HL-60 (cell line): ENCODE measurements around the gene PTPRT.

Experiments
- DNase-seq, 2 experiments: peaks; one replicate each; pipeline ENCODE4 v3.0.0-alpha.2; 2010 to 2020; ENCODE audit warnings: low read depth in 1 of 2, low spot score in 1 of 2
- H3K27ac ChIP-seq: fragments of 250-450 bp; sonication (Bioruptor Pico); replicated peaks from 2 replicates; pipeline ENCODE4 v1.5.1; 2020; ENCODE audit warnings: mild to moderate bottlenecking, moderate library complexity
- H3K27me3 ChIP-seq: fragments of 250-450 bp; sonication (Bioruptor Pico); 2 replicates; pipeline ENCODE4 v1.5.1; 2021; ENCODE audit warnings: mild to moderate bottlenecking, moderate library complexity; ENCODE audit not compliant: insufficient read depth, poor library complexity, severe bottlenecking
- H3K4me3 ChIP-seq: replicated peaks from 2 replicates; pipeline ENCODE4 v1.5.1; 2011; ENCODE audit warnings: mild to moderate bottlenecking, control low read depth, low read length; ENCODE audit not compliant: insufficient read depth
- GABPA ChIP-seq: IDR thresholded peaks from 2 replicates; pipeline ENCODE4 v1.6.1; 2012; ENCODE audit warnings: low read depth
- POLR2AphosphoS5 ChIP-seq: IDR thresholded peaks from 2 replicates; pipeline ENCODE4 v1.6.1; 2012; ENCODE audit warnings: low read depth
- REST ChIP-seq: IDR thresholded peaks from 2 replicates; pipeline ENCODE4 v1.6.1; 2012; ENCODE audit warnings: low read depth; ENCODE audit not compliant: insufficient replicate concordance
- SPI1 ChIP-seq: IDR thresholded peaks from 2 replicates; pipeline ENCODE4 v1.6.1; 2012; ENCODE audit warnings: low read depth, mild to moderate bottlenecking, borderline replicate concordance
- TF ChIP-seq, protein P1 (sequence below): IDR thresholded peaks from one replicate; pipeline ENCODE4 v1.5.1; 2011; ENCODE audit warnings: low read length, control low read depth, inconsistent platforms; ENCODE audit not compliant: insufficient read depth

PTPRT gene

GRCh38 chr20:42996141-42996540 is 193.6 kb downstream of the PTPRT start:
- Histone ChIP-seq H3K4me3 (no peak overlapping the region), H3K27ac (no peak overlapping the region), H3K27me3 (no peaks in the 10 kb centered on the region)
- DNase-seq = no peak
- no peak for TF ChIP-seq SPI1
- no peak for TF ChIP-seq POLR2AphosphoS5
- TF ChIP-seq GABPA = no peak
- TF ChIP-seq, protein P1, sequence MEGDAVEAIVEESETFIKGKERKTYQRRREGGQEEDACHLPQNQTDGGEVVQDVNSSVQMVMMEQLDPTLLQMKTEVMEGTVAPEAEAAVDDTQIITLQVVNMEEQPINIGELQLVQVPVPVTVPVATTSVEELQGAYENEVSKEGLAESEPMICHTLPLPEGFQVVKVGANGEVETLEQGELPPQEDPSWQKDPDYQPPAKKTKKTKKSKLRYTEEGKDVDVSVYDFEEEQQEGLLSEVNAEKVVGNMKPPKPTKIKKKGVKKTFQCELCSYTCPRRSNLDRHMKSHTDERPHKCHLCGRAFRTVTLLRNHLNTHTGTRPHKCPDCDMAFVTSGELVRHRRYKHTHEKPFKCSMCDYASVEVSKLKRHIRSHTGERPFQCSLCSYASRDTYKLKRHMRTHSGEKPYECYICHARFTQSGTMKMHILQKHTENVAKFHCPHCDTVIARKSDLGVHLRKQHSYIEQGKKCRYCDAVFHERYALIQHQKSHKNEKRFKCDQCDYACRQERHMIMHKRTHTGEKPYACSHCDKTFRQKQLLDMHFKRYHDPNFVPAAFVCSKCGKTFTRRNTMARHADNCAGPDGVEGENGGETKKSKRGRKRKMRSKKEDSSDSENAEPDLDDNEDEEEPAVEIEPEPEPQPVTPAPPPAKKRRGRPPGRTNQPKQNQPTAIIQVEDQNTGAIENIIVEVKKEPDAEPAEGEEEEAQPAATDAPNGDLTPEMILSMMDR = no peak
- no peak for TF ChIP-seq REST

DNA sequence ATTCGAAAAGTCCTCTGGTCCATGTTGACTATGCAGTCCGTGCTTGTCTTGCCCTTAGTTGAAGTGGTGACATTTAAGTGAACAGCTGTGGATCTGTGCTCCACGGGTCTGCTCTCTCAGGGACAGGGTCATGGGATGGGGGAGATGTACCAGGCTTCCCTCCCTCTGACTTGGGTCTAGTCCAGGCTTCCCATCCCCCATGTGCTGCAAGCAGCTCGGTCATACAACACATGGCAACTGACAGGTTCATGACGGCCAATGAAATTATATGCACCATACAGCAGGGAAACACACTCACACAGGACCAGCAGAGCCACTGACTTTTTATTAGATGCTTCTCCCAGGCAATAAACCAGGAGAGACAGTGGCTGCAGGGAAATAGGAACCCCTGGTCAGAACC is 201.4 kb downstream of the PTPRT start:
- H3K4me3 ChIP-seq = no peak overlapping the region
- H3K27me3 ChIP-seq = no peaks in the 10 kb centered on the region
- TF ChIP-seq, protein P1 = no peak
- TF ChIP-seq REST (no peak), SPI1 (no peak), POLR2AphosphoS5 (no peak), GABPA (no peak)
- no peak overlapping the region for H3K27ac ChIP-seq
- DNase-seq = no peak

GRCh38 chr20:42987376-42988114 is 202.2 kb downstream of the PTPRT start:
- H3K27ac ChIP-seq = no peak overlapping the region
- DNase-seq = no peak
- H3K4me3 ChIP-seq = no peak overlapping the region
- no peaks in the 10 kb centered on the region for H3K27me3 ChIP-seq
- TF ChIP-seq REST (no peak), GABPA (no peak), POLR2AphosphoS5 (no peak), SPI1 (no peak)
- TF ChIP-seq, protein P1 = no peak
